H9 (cell line): ENCODE data around the gene SLC2A9. TPM values are rescaled to one million over a fixed set of nuclear protein-coding genes. Genes with fewer than 3 reads are reported as not detected.

Experiments used
- DNase-seq: peaks from one replicate; pipeline ENCODE4 v3.0.0-alpha.2; 2017
- H2AFZ ChIP-seq: one replicate; pipeline ENCODE4 v1.6.1; 2013; ENCODE audit warnings: mild to moderate bottlenecking, low read length, control low read depth, moderate library complexity
- H2AK5ac ChIP-seq: 2 replicates; pipeline ENCODE4 v1.6.1; 2013; ENCODE audit warnings: low read length, control low read depth, mixed read lengths; ENCODE audit not compliant: insufficient read length
- H2BK120ac ChIP-seq: one replicate; pipeline ENCODE4 v1.6.1; 2013; ENCODE audit warnings: low read depth, mild to moderate bottlenecking, low read length, control low read depth, inconsistent platforms; ENCODE audit not compliant: poor library complexity, severe bottlenecking
- H2BK12ac ChIP-seq: 2 replicates; pipeline ENCODE4 v1.6.1; 2013; ENCODE audit warnings: low read length, control low read depth, mixed read lengths, low read depth; ENCODE audit not compliant: insufficient read length
- H2BK15ac ChIP-seq: 2 replicates; pipeline ENCODE4 v1.6.1; 2013; ENCODE audit warnings: low read depth, low read length, control low read depth
- H2BK20ac ChIP-seq: one replicate; pipeline ENCODE4 v1.6.1; 2013; ENCODE audit warnings: low read depth, mild to moderate bottlenecking, low read length, control low read depth, inconsistent platforms; ENCODE audit not compliant: poor library complexity, severe bottlenecking
- H2BK5ac ChIP-seq: 2 replicates; pipeline ENCODE4 v1.6.1; 2013; ENCODE audit warnings: low read length, control low read depth, mixed read lengths; ENCODE audit not compliant: insufficient read length
- H3K14ac ChIP-seq: 2 replicates; pipeline ENCODE4 v1.6.1; 2013; ENCODE audit warnings: low read length, control low read depth; ENCODE audit not compliant: insufficient read depth
- H3K18ac ChIP-seq: 2 replicates; pipeline ENCODE4 v1.6.1; 2013; ENCODE audit warnings: low read depth, mild to moderate bottlenecking, mixed read lengths, low read length, control low read depth; ENCODE audit not compliant: insufficient read length
- H3K23ac ChIP-seq: 2 replicates; pipeline ENCODE4 v1.6.1; 2013; ENCODE audit warnings: low read length, control low read depth, mixed read lengths, low read depth; ENCODE audit not compliant: insufficient read length
- H3K23me2 ChIP-seq: 2 replicates; pipeline ENCODE4 v1.6.1; 2013; ENCODE audit warnings: low read depth, mild to moderate bottlenecking, mixed read lengths, low read length, control low read depth; ENCODE audit not compliant: insufficient read length, poor library complexity, severe bottlenecking
- H3K27ac ChIP-seq: 2 replicates; pipeline ENCODE4 v1.5.1; 2013; ENCODE audit warnings: low read length, control low read depth, mixed read lengths, low read depth; ENCODE audit not compliant: insufficient read length
- H3K27me3 ChIP-seq: 2 replicates; pipeline ENCODE4 v1.6.1; 2013; ENCODE audit warnings: low read length, control low read depth, inconsistent platforms; ENCODE audit not compliant: insufficient read depth
- H3K4ac ChIP-seq: 2 replicates; pipeline ENCODE4 v1.6.1; 2013; ENCODE audit warnings: low read depth, mild to moderate bottlenecking, control low read depth, inconsistent platforms, low read length, moderate library complexity
- H3K4me1 ChIP-seq: 2 replicates; pipeline ENCODE4 v1.6.1; 2013; ENCODE audit warnings: low read length, control low read depth, inconsistent platforms; ENCODE audit not compliant: insufficient read depth
- H3K4me2 ChIP-seq: 2 replicates; pipeline ENCODE4 v1.6.1; 2013; ENCODE audit warnings: low read length, control low read depth, mixed read lengths; ENCODE audit not compliant: insufficient read length, insufficient read depth
- H3K56ac ChIP-seq: 2 replicates; pipeline ENCODE4 v1.6.1; 2013; ENCODE audit warnings: low read depth, mild to moderate bottlenecking, mixed read lengths, low read length, control low read depth; ENCODE audit not compliant: insufficient read length
- H3K79me1 ChIP-seq: 2 replicates; pipeline ENCODE4 v1.6.1; 2013; ENCODE audit warnings: low read depth, mild to moderate bottlenecking, moderate library complexity, low read length, control low read depth, inconsistent platforms; ENCODE audit not compliant: insufficient read depth, poor library complexity, severe bottlenecking
- H3K79me2 ChIP-seq: 2 replicates; pipeline ENCODE4 v1.6.1; 2013; ENCODE audit warnings: low read length, control low read depth, inconsistent platforms; ENCODE audit not compliant: insufficient read depth
- H3K9ac ChIP-seq: 2 replicates; pipeline ENCODE4 v1.6.1; 2013; ENCODE audit warnings: low read length, control low read depth, mixed read lengths; ENCODE audit not compliant: insufficient read length; ENCODE audit errors: extremely low read depth
- H3K9me3 ChIP-seq: one replicate; pipeline ENCODE4 v1.6.1; 2013; ENCODE audit warnings: low read depth, low read length, inconsistent platforms; ENCODE audit not compliant: control insufficient read depth
- H3T11ph ChIP-seq: one replicate; pipeline ENCODE4 v1.6.1; 2013; ENCODE audit warnings: mild to moderate bottlenecking, low read length, control low read depth, inconsistent platforms
- H4K20me1 ChIP-seq: one replicate; pipeline ENCODE4 v1.6.1; 2013; ENCODE audit not compliant: control insufficient read depth, insufficient read length, insufficient read depth
- H4K5ac ChIP-seq: 2 replicates; pipeline ENCODE4 v1.6.1; 2013; ENCODE audit warnings: low read depth, mild to moderate bottlenecking, mixed read lengths, low read length, control low read depth; ENCODE audit not compliant: insufficient read length
- H4K8ac ChIP-seq: replicated peaks from 2 replicates; pipeline ENCODE4 v1.6.1; 2013; ENCODE audit warnings: low read length, control low read depth, mixed read lengths, low read depth; ENCODE audit not compliant: insufficient read length
- H4K91ac ChIP-seq: 2 replicates; pipeline ENCODE4 v1.6.1; 2013; ENCODE audit warnings: low read depth, mild to moderate bottlenecking, moderate library complexity, mixed read lengths, low read length, control low read depth; ENCODE audit not compliant: insufficient read length
- H3K27ac Mint-ChIP-seq, 3 experiments: 2 replicates in 2 of 3; 3 replicates in 1 of 3; pipeline ENCODE4 v1.8.0; 2020 to 2021; ENCODE audit warnings: mixed read lengths in 3 of 3, mild to moderate bottlenecking in 1 of 3, moderate library complexity in 1 of 3
- H3K27me3 Mint-ChIP-seq: 2 replicates; pipeline ENCODE4 v1.8.0; 2021; ENCODE audit warnings: low read depth, mild to moderate bottlenecking, moderate library complexity, mixed read lengths
- H3K36me3 Mint-ChIP-seq, 3 experiments: 2 replicates in 2 of 3; 3 replicates in 1 of 3; pipeline ENCODE4 v1.8.0; 2020 to 2021; ENCODE audit warnings: low read depth in 3 of 3, mixed read lengths in 3 of 3; ENCODE audit not compliant: insufficient read depth in 1 of 3
- H3K4me1 Mint-ChIP-seq, 2 experiments: 2 replicates each; pipeline ENCODE4 v1.8.0; 2020; ENCODE audit warnings: mixed read lengths in 2 of 2
- H3K4me3 Mint-ChIP-seq, 2 experiments: 2 replicates in 1 of 2; 3 replicates in 1 of 2; pipeline ENCODE4 v1.8.0; 2020 to 2021; ENCODE audit warnings: mild to moderate bottlenecking in 2 of 2, mixed read lengths in 2 of 2, moderate library complexity in 1 of 2
- H3K9me3 Mint-ChIP-seq, 2 experiments: 2 replicates in 1 of 2; 3 replicates in 1 of 2; pipeline ENCODE4 v1.8.0; 2020; ENCODE audit warnings: mild to moderate bottlenecking in 2 of 2, mixed read lengths in 2 of 2, moderate library complexity in 1 of 2
- WGBS: extraction: QIAGEN DNeasy Blood & Tissue Kit; methylation state at CpG from one replicate; pipeline ENCODE4 v1.1.7; 2013; ENCODE audit warnings: missing lambda C conversion rate, low lambda C conversion rate, mixed read lengths; ENCODE audit not compliant: insufficient read length; ENCODE audit errors: extremely low coverage; 5-methylcytosine and 5-hydroxymethylcytosine counted together
- total RNA-seq: library from RNA; stranded (reverse); gene quantifications from 2 replicates; pipeline ENCODE4 v1.2.1, GENCODE V29; 2021
- TF ChIP-seq, protein P1 (sequence below): fragments of 200-600 bp; sonication (generic); conservative IDR thresholded peaks from 3 replicates; pipeline ENCODE4 v1.8.0; 2021; ENCODE audit warnings: antibody characterized with exemption, mild to moderate bottlenecking

Gene SLC2A9
- total RNA-seq, 1 experiment from 2014 or later = 0.79 TPM

DNA sequence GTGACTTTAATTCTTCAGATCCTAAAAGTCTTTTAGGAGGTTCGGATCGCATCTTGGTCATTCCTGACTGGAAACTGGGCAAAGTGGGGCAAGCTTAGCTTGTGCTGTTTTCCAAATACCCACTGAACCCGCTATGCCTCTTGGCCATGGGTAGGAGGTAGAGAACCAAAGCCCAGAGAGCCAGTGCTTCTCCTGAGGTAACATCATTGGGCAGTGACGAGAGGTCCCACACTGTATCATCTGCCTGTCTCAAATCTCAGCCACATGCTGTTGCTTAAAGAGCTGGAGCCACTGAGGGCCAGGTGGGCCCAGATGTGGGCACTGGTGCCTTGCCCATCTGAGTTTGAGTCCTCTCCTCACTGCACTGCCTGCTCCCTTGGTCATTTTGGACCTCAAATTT lies 68.2 kb downstream of the SLC2A9 start:
- H3K79me1 ChIP-seq = no peaks in the 10 kb centered on the region
- no peak overlapping the region for H2BK15ac ChIP-seq
- no peak for DNase-seq
- no peak overlapping the region for H2BK120ac ChIP-seq
- no peak overlapping the region for H3K23ac ChIP-seq
- WGBS = no CpG with 5 or more reads among the region's 4 CpGs
- H3K14ac ChIP-seq = no peak overlapping the region
- TF ChIP-seq, protein P1, sequence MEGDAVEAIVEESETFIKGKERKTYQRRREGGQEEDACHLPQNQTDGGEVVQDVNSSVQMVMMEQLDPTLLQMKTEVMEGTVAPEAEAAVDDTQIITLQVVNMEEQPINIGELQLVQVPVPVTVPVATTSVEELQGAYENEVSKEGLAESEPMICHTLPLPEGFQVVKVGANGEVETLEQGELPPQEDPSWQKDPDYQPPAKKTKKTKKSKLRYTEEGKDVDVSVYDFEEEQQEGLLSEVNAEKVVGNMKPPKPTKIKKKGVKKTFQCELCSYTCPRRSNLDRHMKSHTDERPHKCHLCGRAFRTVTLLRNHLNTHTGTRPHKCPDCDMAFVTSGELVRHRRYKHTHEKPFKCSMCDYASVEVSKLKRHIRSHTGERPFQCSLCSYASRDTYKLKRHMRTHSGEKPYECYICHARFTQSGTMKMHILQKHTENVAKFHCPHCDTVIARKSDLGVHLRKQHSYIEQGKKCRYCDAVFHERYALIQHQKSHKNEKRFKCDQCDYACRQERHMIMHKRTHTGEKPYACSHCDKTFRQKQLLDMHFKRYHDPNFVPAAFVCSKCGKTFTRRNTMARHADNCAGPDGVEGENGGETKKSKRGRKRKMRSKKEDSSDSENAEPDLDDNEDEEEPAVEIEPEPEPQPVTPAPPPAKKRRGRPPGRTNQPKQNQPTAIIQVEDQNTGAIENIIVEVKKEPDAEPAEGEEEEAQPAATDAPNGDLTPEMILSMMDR = no peak
- no peak overlapping the region for H4K91ac ChIP-seq
- H4K8ac ChIP-seq = no peak overlapping the region
- no peaks in the 10 kb centered on the region; the same call in 1 of the 2 replicates for H3K4me1 ChIP-seq
- H3K56ac ChIP-seq = no peak overlapping the region
- no peak overlapping the region for H4K5ac ChIP-seq
- H3K27ac ChIP-seq = no peak overlapping the region
- no peak overlapping the region for H3K9ac ChIP-seq
- Mint-ChIP-seq H3K4me1 (peaks cover 5 to 7% of the 10 kb centered on the region in 2 experiments), H3K27ac (no peak overlapping the region), H3K4me3 (no peak overlapping the region), H3K36me3 (no peaks in the 10 kb centered on the region; a peak in 2 of 7 replicates), H3K9me3 (no peaks in the 10 kb centered on the region), H3K27me3 (peaks cover 1% of the 10 kb centered on the region; the same call in 1 of the 2 replicates)
- H3K9me3 ChIP-seq = no peaks in the 10 kb centered on the region
- no peaks in the 10 kb centered on the region for H3K27me3 ChIP-seq
- no peak overlapping the region for H2AFZ ChIP-seq
- no peak overlapping the region for H2AK5ac ChIP-seq
- no peak overlapping the region for H3T11ph ChIP-seq
- H2BK5ac ChIP-seq = no peak overlapping the region
- H4K20me1 ChIP-seq = no peaks in the 10 kb centered on the region
- no peak overlapping the region for H3K4me2 ChIP-seq
- no peaks in the 10 kb centered on the region for H3K23me2 ChIP-seq
- H3K18ac ChIP-seq = no peak overlapping the region
- no peak overlapping the region for H2BK12ac ChIP-seq
- no peak overlapping the region for H2BK20ac ChIP-seq
- no peaks in the 10 kb centered on the region for H3K79me2 ChIP-seq
- H3K4ac ChIP-seq = no peak overlapping the region
